ENCODE measurements around the gene VIP.
"Not testable (repeated sequence)": the region's sequence is repeated elsewhere in the genome, so short reads cannot be mapped to it uniquely, and the experiment has no call there.

Gene VIP

DNA sequence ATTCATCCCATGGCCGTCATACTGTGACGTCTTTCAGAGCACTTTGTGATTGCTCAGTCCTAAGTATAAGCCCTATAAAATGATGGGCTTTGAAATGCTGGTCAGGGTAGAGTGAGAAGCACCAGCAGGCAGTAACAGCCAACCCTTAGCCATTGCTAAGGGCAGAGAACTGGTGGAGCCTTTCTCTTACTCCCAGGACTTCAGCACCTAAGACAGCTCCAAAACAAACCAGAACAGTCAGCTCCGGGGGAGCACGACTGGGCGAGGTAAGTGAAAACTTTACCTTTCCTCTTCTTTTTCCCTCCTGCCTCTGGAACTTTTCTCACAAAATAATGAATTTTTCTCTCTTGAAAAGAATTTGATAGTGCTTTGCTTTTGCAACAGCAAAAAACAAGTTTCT, at the start of gene VIP:
VIP (plus strand) TSS at position 104 of the 400 bp plus-strand sequence. CDS start 1,381 bp downstream, outside the sequence.
- no peak for DNase-seq

DNA sequence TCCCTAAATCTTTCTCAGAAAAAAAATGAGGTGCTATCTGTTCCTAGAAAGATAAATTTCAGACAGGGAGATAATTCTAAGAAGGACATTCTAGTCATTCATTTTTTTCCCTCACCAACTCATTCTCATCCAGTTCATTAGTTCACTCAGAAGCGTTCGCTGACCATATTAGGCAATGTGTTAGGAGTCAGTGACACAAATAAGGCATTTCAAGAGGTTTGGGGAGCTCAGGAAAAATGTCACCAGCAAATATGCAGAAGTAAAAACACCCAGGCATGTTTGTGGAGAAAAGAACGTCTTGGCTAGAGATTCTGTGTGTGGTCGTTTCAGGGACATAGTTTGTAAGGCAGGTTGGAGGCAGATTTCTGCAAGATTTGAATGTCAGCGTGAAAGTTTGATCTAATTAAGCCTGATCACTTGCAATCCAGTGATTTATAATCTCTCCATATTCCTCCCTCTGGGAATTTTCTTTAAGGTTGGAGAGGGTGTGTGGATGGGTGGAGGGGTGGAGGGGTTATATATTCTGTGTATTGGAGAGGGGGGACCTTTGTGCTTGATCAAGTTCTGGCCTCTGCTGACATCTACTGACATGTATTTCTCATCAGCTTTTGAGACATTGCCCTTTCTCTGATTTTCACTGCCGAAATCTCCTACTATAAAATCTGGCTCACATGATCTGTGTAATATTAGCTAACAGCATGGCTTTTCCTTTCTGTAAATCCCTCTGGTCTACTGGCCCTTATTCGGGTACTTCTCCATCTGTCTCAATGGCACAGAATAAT, 49.3 kb upstream of the VIP start:
- no peak for DNase-seq

DNA sequence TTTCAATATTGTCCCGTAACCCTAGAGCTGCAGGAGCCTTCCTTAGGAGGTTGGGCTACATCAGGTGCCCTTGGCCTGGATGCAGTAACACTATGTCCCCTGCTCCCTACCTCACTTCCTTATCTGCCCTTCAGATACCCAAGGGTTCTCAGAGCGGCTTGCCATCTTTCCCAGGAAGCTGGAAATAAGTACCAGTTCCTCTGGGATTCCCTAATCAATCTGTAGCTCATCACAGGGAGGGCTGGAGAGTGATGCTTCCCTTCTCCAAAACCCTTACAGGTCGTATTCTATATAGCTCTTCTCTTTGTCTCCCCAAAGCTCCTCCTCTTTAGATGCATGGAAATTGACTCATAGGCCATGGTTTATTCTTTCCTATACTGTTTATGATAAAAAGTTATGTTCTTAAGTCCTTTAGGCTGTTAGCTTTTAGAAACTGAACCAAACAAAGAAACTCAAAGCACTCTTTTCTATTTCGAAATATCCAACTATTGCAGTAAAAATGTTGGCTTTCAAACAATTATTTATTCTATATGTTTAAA, 48.7 kb upstream of the VIP start:
- no peak for DNase-seq

DNA sequence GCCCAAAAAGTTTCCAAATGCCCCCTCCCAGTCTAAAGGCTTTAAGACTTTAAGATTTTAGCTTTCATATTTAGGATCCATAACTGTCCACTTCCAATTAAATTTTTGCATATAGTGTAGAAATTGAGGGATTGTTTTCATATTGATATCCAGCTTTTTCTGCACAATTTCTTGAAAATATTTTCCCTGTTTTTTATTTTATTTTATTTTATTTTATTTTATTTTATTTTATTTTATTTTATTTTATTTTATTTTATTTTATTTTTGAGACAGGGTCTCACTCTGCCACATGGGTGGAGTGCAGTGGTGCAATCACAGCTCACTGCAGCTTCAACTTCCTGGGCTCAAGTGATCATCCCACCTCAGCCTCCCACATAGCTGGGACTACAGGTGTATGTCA, 46.8 kb upstream of the VIP start:
- not testable (repeated sequence) for DNase-seq

DNA sequence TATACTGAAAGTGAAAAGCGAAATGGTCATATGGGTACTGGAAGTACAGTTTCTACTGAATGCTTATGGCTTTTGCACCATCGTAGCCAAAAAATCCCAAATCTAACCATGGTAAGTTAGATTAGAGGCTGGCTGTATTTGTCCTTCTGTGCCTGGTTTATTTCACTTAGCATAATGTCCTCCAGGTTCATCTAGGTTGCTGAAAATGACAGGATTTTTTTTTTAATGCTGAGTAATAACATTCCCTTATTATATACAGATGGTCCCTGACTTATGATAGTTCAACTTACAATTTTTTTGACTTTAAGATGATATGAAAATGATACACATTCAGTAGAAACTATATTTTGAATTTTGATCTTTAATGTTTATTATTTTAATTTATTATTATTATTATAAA, 45.3 kb upstream of the VIP start:
- DNase-seq = no peak

DNA sequence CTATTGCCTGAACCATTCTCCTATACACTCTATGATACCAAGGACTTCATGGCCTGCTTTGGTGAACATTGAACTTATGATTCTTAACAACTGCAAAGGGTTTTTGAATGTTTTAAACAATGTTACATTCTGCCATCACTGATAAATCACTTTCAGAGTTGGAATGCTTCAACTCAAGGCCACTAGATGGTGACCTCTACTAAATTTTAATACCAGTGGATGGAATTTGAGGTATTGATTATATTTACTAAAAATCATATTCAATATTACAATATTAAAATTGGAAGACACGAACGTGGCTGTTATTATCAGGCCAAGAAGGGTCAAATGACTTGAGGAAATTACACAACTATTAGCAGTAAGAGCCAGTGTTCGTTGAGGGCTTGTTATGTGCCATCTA, 34.3 kb upstream of the VIP start:
- no peak for DNase-seq

DNA sequence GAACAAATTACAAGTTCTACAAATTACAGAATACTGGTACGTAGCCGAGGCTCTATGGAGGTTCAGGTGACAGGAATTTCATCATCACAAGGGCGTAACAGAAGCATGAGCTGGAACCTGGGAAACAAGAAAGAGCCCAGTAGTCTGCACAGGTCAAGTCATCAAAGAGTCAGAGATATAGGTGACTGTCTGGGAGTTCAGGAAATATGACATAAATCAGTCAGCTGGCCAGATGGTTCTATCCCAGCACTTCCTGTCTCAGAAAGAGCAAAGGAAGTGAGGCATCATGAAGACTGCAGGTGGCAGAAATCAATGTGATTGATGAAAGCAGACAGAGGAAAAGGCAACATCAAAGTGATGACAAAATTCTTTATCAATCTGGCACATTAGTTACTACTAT, 29.6 kb upstream of the VIP start:
- no peak for DNase-seq

DNA sequence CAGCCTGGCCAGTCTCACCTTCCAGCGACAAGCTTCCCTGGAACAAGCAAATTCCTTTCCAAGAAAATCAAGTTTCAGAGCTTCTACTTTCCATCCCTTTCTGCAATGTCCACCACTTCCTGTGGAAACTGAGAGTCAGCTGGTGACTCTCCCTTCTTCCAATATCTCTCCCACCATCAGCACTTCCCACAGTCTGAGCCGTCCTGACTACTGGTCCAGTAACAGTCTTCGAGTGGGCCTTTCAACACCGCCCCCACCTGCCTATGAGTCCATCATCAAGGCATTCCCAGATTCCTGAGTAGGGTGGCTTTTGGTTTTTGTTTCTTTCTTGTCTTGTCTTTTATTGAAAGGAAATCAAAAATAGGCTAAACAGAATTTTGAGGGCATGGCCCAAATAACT, 28.6 kb upstream of the VIP start:
- no peak for DNase-seq

DNA sequence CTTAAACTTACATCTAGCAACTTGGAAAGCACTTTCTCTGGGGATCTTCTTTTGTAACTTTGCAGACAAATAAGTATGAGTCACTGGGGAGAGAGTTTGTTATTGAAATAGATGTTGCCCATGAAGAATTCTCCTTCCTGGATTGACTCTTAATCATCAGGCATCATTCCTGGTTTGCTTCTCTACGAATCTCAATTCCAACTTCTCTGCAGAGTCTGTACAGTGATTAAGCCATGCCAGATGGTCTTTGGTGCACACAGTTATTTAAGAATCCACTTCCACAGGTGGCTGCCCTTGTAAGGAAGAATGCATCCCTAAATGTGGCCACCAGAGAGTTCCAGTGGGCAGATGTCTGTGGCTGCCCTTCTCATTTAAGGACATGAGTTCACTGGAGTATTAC, 27.2 kb upstream of the VIP start:
- no peak for DNase-seq

DNA sequence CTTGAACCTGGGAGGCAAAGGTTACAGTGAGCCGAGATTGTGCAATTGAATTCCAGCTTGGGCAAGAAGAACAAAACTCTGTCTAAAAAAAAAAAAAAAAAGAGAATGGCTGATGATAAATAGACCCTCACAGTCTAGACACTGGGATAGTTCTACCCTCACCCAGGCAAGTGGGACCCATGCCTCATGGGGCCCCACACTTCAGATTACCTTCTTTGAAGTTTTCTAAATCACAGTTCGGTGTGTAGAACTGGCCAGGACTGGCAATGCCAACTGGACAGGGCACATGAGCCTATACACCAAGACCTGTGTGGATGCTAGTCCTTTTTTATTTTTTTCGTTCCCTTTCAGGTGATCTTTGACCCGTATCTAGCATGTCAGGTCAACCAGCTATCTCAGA, 24.3 kb upstream of the VIP start:
- DNase-seq = no peak

DNA sequence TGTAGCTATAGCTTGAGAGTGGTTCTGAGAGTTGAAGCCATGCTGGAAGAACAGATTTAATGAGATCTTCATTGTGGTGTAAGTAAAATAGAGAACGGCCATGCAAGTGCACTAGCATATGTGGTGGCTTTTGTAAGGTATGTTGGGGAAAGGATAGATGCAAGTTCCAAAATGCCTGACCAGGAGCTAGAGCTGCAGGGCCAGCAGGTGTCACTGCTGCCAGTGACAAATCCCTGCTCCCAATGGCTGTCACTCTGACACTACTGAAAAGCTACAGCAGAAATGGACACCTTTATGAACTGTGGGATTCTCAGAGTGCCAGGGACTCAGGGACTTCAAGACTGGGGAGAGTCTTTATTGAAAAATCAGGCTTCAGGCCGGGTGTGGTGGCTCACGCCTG, 23.1 kb upstream of the VIP start:
- DNase-seq = no peak

DNA sequence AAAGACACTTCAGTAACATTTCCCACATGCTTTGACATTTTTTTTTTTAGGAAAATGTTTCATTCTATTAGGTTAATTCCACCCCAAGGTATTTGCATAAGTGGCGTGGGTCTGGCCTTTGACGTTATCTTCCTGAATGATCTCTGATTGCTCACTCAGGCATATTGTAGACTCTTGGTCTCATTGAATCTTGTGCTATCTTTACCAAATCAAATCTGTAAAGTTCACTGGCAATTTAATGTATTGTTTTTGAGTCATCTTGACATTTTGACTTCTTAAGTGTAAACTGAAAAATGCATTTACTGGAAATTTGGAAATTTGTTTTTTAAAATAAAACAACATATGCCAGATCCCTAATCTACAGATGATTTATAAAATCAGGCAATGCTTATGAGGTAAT, 16.0 kb upstream of the VIP start:
- no peak for DNase-seq

DNA sequence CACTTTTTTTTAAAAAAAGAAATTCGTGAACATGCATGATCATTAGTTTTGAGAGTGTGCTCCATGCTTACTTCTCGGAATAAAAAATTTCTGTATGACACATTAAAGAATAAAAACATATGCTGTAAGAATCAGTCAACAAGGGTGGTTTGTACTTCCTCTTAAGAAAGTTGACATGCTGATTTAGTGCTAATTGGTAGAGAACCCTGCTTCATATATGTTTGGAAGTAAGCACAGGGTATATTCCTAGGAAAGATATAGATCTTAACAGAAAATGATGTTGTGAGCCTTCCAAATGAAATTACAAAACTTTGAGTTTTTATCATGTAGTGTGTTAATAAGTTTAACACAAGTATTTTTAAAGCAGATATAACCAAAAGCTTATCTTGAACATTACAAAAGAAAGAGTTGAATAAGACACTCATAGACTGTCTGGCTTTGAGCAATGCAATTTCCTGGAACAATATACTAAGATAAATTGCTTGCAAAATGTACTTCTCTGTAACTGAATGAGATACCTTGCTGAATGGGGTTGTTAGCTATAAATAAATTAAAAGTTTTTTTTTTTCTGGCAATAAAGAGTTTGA, 13.8 kb upstream of the VIP start:
- DNase-seq = no peak

DNA sequence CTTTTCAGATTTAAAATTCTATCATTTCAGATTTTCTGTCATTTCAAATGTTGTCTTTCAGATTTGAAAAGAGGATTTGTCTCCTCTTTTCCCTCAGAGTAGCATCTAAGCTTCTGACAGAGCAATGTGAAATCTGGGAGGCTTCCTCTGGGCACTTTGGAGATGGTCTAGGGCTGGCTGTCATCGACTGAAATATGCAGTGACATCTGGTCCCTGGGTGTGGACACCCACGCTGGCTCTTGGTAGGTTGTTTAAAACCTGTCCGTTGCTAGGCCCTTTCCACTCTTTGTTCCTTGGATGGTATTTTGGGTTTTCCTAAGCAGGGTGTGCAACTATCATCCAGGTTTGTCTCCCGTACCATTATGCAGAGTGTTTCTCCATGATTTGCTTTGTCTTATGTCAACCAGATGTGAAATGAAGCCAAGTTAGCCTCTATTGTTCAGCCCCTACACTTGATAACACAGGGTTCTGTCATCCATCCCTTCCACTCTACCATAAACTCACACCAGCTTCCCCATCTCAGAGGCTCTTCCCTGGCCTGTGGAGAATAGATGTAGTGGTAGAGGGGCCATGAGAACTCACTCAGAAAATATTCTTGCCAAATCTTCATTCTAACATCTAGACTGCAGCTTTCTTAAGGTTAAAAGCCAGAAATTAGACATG, 5.0 kb upstream of the VIP start:
- DNase-seq = no peak

DNA sequence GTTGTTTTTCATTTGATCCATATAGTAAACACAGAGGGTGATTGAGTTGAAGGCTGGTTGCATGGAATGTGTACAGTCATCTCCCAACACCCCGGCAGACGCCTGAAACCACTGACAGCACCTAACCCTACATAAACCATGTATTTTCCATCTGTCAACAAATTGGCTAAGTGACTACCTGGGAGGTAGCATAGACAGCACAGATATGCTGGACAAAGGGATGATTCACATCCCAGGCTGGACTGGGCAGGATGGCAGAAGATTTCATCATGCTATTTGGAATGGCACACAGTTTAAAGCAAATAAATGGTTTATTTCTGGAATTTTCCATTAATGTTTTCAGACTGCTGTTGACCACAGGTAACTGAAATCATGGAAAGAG, 4.4 kb upstream of the VIP start:
- no peak for DNase-seq

DNA sequence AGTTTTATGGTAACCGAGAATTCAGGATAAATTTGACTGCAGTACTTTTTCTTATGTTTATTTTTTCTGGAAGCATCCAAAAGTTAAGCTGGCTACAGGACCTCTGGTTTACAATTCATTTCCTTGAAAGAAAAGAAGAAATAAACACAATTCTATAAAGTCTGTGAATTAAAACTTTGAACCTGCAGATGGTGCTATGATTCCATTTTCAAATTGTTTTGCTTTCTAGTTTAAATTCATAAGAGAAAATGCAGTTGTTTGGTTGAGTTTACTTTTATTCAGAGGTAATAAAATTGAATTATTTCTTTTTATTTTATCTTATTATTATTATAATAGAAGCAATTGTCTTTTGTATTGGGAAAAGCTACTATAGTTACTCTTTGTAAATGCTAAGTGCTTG, 1.8 kb upstream of the VIP start:
- no peak for DNase-seq

DNA sequence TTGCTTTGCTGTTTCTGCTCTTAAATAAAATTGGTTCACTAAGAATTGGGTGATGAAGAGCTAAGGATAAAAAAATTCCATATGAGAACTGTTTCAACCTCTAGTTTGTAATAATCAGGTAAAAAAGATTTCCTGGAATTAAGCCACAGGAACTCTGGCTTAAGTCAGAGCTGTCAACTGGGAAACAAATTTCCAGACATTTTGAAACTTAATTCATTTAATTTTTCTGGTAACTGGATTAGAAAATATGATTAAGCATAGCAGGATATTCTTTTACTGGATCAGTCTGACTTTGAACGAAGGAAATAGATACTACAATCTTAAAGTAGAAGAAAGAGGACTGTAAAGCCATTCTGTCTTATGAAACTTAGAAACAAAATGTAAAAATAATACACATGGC, 1.3 kb upstream of the VIP start:
- DNase-seq = no peak

DNA sequence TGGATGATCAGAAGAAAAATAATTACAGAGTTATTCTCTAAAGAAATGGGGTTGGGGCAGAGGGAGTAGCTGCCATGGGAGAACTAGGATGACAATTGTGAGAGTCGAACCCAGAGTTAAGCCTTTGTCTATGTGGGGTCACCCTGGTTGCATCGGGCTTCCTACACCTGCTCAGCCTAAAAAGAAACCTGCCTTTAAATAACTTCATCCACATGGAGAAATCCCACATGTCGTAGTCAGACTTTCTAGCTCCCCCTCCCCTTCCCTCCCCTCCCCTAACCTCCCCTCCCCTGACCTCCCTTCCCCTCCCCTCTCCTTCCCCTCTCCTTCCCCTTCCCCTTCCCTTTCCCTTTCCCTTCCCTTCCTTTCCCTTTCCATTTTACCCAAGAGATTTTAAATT, 14.7 kb downstream of the VIP start:
- DNase-seq = no peak

DNA sequence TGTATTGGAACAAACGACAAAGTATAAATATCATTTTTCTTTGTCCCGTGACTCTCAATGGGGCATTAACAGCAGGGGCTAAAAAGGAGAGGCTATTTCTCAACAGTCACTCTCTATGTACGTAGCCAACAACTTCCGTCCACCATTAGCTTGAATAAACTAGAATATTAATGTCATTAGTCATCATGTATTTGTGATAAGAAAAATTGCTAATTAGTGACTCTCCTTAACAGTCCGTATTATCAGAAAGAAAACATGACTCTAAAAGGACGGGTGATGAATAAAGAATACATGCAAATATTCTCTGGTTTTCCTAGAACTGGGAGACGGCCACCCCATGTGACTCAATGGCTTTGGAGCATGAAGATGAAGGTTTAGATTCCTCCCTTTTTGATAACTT, 18.6 kb downstream of the VIP start:
- DNase-seq = no peak

DNA sequence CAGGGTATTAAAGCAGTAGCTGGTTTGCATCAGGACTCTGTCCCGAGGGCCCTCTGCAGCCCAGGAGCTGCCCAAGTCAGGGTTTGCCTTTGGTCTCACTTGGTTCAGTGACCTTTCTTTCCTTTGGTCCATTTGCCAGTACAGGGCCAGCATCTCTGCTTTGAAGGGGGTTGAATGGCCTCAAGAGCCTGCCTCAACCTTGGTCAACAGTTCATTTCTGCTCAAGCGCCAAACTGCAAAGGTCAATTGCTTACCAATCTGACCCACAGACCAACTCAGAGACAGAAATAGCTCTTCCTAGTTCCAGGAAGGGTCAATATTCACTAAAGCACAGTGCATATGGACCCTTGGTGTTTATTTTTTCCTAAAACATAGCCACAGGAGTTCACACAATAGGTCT, 19.4 kb downstream of the VIP start:
- DNase-seq = no peak

DNA sequence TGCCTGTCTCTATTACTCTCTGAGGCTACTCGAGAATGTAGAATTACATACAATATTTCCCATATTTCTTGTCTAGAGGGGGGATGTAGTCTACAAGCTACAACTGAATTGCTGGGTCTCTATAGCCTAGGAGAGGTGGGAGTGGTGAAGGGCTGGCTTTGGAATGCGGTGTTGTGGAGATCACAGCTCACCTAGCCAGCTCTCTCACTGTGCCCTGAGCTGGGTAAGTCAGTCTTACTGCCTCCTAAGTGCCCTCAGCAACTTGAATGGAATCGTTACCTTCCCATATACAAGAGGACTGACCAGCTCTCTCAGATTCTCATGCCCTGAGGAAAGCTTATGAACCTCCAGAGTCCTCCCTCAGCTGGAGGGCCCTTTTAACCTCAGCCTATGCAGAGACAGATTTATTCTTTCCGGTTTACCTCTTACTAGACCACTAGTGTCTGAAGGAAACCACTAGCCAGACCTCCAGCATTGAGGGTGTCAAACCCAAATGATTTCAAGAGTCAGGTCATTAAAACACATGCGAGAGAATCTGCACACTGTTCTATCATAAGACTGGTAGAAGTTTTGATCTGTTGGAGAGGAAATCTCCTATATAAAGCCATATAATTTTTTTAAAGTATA, 20.6 kb downstream of the VIP start:
- no peak for DNase-seq

DNA sequence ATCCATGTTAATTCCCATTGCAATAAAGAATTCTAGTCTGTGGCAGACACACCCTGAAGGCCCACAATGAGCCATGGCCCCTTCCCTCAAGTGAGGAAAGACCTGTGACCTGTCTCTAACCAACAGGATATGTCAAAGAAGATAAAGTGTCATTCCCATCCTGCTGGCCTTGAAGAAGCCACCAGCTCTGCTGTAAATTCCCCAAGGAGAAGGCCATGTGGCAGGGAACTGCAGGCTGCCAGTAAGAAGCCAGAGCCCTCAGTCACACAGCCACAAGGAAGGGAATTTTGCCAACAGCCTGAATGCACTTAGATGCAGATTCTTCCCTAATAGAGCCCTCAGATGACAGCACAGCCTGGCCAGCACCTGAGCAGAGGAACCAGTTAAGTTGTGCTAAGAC, 24.8 kb downstream of the VIP start:
- DNase-seq = no peak

DNA sequence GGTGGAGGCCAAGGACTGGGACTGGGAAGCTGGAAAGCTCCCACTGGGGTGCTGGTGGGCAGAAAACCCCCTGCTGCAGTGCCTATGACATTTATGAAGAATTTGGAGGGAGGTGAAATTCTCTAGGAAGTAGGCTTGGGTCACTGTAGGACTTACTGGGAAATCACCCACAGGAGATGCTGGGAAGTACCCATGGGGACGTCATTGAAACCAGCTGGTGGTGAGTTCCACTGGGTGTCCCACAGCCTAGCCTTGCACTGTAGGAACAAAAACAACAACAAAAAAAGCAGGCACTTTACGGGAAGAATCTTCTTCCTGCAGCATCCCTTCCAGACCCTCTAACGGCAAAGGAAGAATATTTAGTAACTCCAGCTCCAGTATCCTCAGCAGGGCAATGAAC, 26.2 kb downstream of the VIP start:
- DNase-seq = no peak
